WTC11 (cell line): Measurements from ENCODE around the gene RDH16. TPM values are rescaled to one million over a fixed set of nuclear protein-coding genes. Genes with fewer than 3 reads are reported as not detected.

Experiments used
- ATAC-seq: fragments of 200-7000 bp; cut with Tn5 transposase; 2 replicates; pipeline ENCODE4 v1.10.0; 2021; ENCODE audit warnings: mild to moderate bottlenecking, moderate library complexity
- CTCF ChIA-PET: fragments of 300-600 bp; sonication (Branson Sonifier 250); formaldehyde crosslinking; loops from one replicate; lab custom pipeline; 2021; ENCODE audit warnings: antibody characterized with exemption; lab: Charles Lee
- POLR2A ChIA-PET: fragments of 350-600 bp; sonication (Branson Sonifier 250); formaldehyde crosslinking; loops from one replicate; lab custom pipeline; 2021; ENCODE audit warnings: antibody characterized with exemption; lab: Charles Lee
- DNase-seq: peaks from one replicate; pipeline ENCODE4 v3.0.0; 2021; ENCODE audit warnings: low spot score
- H3K27ac Mint-ChIP-seq: 2 replicates; pipeline ENCODE4 v1.8.0; 2021; ENCODE audit warnings: mixed read lengths
- H3K27me3 Mint-ChIP-seq: 2 replicates; pipeline ENCODE4 v1.8.0; 2021; ENCODE audit warnings: low read depth, mild to moderate bottlenecking, moderate library complexity, mixed read lengths
- H3K36me3 Mint-ChIP-seq: 2 replicates; pipeline ENCODE4 v1.8.0; 2021; ENCODE audit warnings: mixed read lengths
- H3K4me1 Mint-ChIP-seq: 2 replicates; pipeline ENCODE4 v1.8.0; 2022; ENCODE audit warnings: mixed read lengths
- H3K4me3 Mint-ChIP-seq: 2 replicates; pipeline ENCODE4 v1.8.0; 2021; ENCODE audit warnings: mild to moderate bottlenecking, moderate library complexity, mixed read lengths
- H3K9me3 Mint-ChIP-seq: 2 replicates; pipeline ENCODE4 v1.8.0; 2021; ENCODE audit warnings: mixed read lengths
- ARID4B ChIP-seq: sonication (generic); formaldehyde crosslinking; IDR thresholded peaks from 2 replicates; pipeline ENCODE4 v1.8.0; 2023; ENCODE audit warnings: missing genetic modification reagents, mild to moderate bottlenecking, borderline replicate concordance
- CBFB ChIP-seq: sonication (generic); formaldehyde crosslinking; IDR thresholded peaks from 2 replicates; pipeline ENCODE4 v1.8.1; 2022; ENCODE audit warnings: mild to moderate bottlenecking, low read depth, missing genetic modification reagents
- E2F4 ChIP-seq: sonication (generic); formaldehyde crosslinking; IDR thresholded peaks from 2 replicates; pipeline ENCODE4 v1.8.1; 2022; ENCODE audit warnings: low read depth, mild to moderate bottlenecking, moderate library complexity, missing genetic modification reagents, borderline replicate concordance
- GABPB1 ChIP-seq: sonication (generic); formaldehyde crosslinking; IDR thresholded peaks from 2 replicates; pipeline ENCODE4 v1.8.1; 2023; ENCODE audit warnings: mild to moderate bottlenecking, missing genetic modification reagents
- JUN ChIP-seq: sonication (generic); formaldehyde crosslinking; IDR thresholded peaks from 2 replicates; pipeline ENCODE4 v1.8.0; 2023; ENCODE audit warnings: mild to moderate bottlenecking, missing genetic modification reagents
- OVOL2 ChIP-seq: fragments of 250-450 bp; sonication (Bioruptor Pico); IDR thresholded peaks from 2 replicates; pipeline ENCODE4 v1.9.0; 2021; ENCODE audit warnings: mild to moderate bottlenecking, borderline replicate concordance
- PRDM15 ChIP-seq: sonication (generic); formaldehyde crosslinking; IDR thresholded peaks from 2 replicates; pipeline ENCODE4 v1.8.0; 2022; ENCODE audit warnings: missing genetic modification reagents
- PREB ChIP-seq: sonication (generic); formaldehyde crosslinking; IDR thresholded peaks from 2 replicates; pipeline ENCODE4 v1.8.1; 2022; ENCODE audit warnings: mild to moderate bottlenecking, missing genetic modification reagents, moderate library complexity, borderline replicate concordance
- PRRX2 ChIP-seq: fragments of 250-450 bp; sonication (Bioruptor Pico); IDR thresholded peaks from 2 replicates; pipeline ENCODE4 v1.8.0; 2021; ENCODE audit warnings: mild to moderate bottlenecking
- TEAD4 ChIP-seq: sonication (generic); formaldehyde crosslinking; IDR thresholded peaks from 2 replicates; pipeline ENCODE4 v1.8.0; 2022; ENCODE audit warnings: mild to moderate bottlenecking, missing genetic modification reagents
- ZNF219 ChIP-seq: sonication (generic); formaldehyde crosslinking; IDR thresholded peaks from 2 replicates; pipeline ENCODE4 v1.8.0; 2023; ENCODE audit warnings: missing genetic modification reagents, mild to moderate bottlenecking, borderline replicate concordance
- ZNF423 ChIP-seq: fragments of 250-450 bp; sonication (Bioruptor Pico); IDR thresholded peaks from 2 replicates; pipeline ENCODE4 v2.1.2; 2022; ENCODE audit warnings: mild to moderate bottlenecking, moderate library complexity
- ZNF532 ChIP-seq: fragments of 250-450 bp; sonication (Bioruptor Pico); IDR thresholded peaks from 2 replicates; pipeline ENCODE4 v1.9.0; 2021; ENCODE audit warnings: mild to moderate bottlenecking, borderline replicate concordance
- total RNA-seq: library from RNA; stranded (reverse); gene quantifications from 3 replicates; pipeline ENCODE4 v1.2.3, GENCODE V29; 2021

RDH16 gene
- total RNA-seq, 1 experiment from 2014 or later, result 1.0 TPM

DNA sequence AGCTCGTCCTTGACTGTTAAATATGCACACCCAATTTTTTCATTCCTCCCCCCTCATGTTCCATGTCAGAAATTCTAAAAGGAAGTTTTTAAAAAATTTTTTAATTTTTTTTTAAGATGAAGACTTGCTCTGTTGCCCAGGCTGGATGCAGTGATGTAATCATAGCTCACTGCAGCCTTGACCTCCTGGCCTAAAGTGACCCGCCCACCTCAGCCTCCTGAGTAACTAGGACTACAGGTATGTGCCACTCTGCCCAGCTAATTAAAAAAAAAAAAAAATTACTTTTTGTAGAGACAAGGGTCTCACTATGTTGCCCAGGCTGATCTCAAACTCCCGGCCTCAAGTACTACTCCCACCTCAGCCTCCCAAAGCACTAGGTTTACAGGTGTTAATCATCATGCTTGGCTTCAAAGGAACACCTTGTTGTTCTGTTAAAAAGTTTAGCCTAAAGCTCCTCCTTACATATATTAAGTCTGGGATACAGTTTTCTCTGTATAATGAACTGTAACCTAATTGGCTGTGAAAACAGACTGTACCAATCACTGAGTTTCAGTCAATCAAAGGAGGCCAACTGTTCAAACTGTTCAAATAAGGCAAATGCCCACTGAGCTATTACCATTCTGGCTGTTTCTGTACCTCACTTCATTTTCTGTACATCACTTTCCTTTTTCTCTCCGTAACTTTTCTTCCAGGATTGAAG lies 41.0 kb downstream of the RDH16 start:
- Mint-ChIP-seq H3K4me3 (no peak overlapping the region), H3K27me3 (peaks cover 9% of the 10 kb centered on the region), H3K9me3 (peaks cover 25% of the 10 kb centered on the region), H3K4me1 (no peaks in the 10 kb centered on the region), H3K36me3 (no peaks in the 10 kb centered on the region), H3K27ac (no peak overlapping the region)
- DNase-seq (no peak), ATAC-seq (no peak)
- POLR2A ChIA-PET, result no interaction called here
- CTCF ChIA-PET, result interaction anchor here (0.7 kb wide), 1 partner anchor 98 kb away, joined by 3 read pairs; no protein-coding TSS in a partner anchor
- TF ChIP-seq E2F4 (CRISPR knock-in tag) (no peak), ZNF532 (no peak), PRRX2 (CRISPR knock-in tag) (no peak), TEAD4 (CRISPR knock-in tag) (no peak), PRDM15 (CRISPR knock-in tag) (no peak), JUN (CRISPR knock-in tag) (no peak), PREB (CRISPR knock-in tag) (no peak), CBFB (no peak), ZNF219 (CRISPR knock-in tag) (no peak), ZNF423 (CRISPR knock-in tag) (no peak), GABPB1 (CRISPR knock-in tag) (no peak), ARID4B (CRISPR knock-in tag) (no peak), OVOL2 (CRISPR knock-in tag) (no peak)
